SK-N-SH treated with all-trans-retinoic acid at 6 μM for 48 hours (cell line): ENCODE measurements around the gene LDB1.
A peak's percentile ranks its signal among the peaks of the same experiment; 100 is the strongest.

Source experiments
- ATAC-seq: fragments of 200-7000 bp; cut with Tn5 transposase; 3 replicates; pipeline ENCODE4 v1.9.1; 2020; ENCODE audit warnings: mild to moderate bottlenecking, moderate library complexity
- ARNTL ChIP-seq: fragments of 450-650 bp; formaldehyde crosslinking; IDR thresholded peaks from 2 replicates; pipeline ENCODE4 v1.5.0; 2020; ENCODE audit warnings: low read depth, mild to moderate bottlenecking, moderate library complexity, borderline replicate concordance
- BACH2 ChIP-seq: fragments of 250-450 bp; sonication (Bioruptor Pico); IDR thresholded peaks from 2 replicates; pipeline ENCODE4 v1.9.0; 2021; ENCODE audit warnings: mild to moderate bottlenecking, borderline replicate concordance
- CSDC2 ChIP-seq: fragments of 250-450 bp; sonication (Bioruptor Pico); IDR thresholded peaks from 2 replicates; pipeline ENCODE4 v1.5.0; 2020; ENCODE audit warnings: mild to moderate bottlenecking, moderate library complexity
- ESRRG ChIP-seq: fragments of 250-450 bp; sonication (Bioruptor Pico); IDR thresholded peaks from 2 replicates; pipeline ENCODE4 v1.6.1; 2021; ENCODE audit warnings: mild to moderate bottlenecking
- GLIS3 ChIP-seq: fragments of 250-450 bp; sonication (Bioruptor Pico); IDR thresholded peaks from 2 replicates; pipeline ENCODE4 v1.5.0; 2020; ENCODE audit warnings: mild to moderate bottlenecking, moderate library complexity
- ISL1 ChIP-seq: fragments of 250-450 bp; sonication (Bioruptor Pico); IDR thresholded peaks from 2 replicates; pipeline ENCODE4 v2.1.2; 2022; ENCODE audit warnings: mild to moderate bottlenecking, moderate library complexity
- OSR1 ChIP-seq: fragments of 250-450 bp; sonication (Bioruptor Pico); IDR thresholded peaks from 2 replicates; pipeline ENCODE4 v1.8.0; 2022; ENCODE audit warnings: moderate library complexity, mild to moderate bottlenecking, inconsistent platforms
- PPARA ChIP-seq: fragments of 250-450 bp; sonication (Bioruptor Pico); IDR thresholded peaks from 2 replicates; pipeline ENCODE4 v1.5.0; 2020; ENCODE audit warnings: mild to moderate bottlenecking, borderline replicate concordance
- SNAI2 ChIP-seq: fragments of 250-450 bp; sonication (Bioruptor Pico); IDR thresholded peaks from 2 replicates; pipeline ENCODE4 v1.5.0; 2020; ENCODE audit warnings: mild to moderate bottlenecking, moderate library complexity
- TCF4 ChIP-seq: fragments of 250-450 bp; sonication (Bioruptor Pico); IDR thresholded peaks from 2 replicates; pipeline ENCODE4 v1.8.0; 2021; ENCODE audit warnings: mild to moderate bottlenecking, moderate library complexity, borderline replicate concordance
- TOX ChIP-seq: fragments of 250-450 bp; sonication (Bioruptor Pico); IDR thresholded peaks from 2 replicates; pipeline ENCODE4 v1.8.0; 2021; ENCODE audit warnings: mild to moderate bottlenecking, moderate library complexity, borderline replicate concordance
- ZFP3 ChIP-seq: fragments of 250-450 bp; sonication (Bioruptor Pico); IDR thresholded peaks from 2 replicates; pipeline ENCODE4 v1.5.0; 2020; ENCODE audit warnings: mild to moderate bottlenecking, moderate library complexity
- ZFP30 ChIP-seq: fragments of 450-650 bp; formaldehyde crosslinking; IDR thresholded peaks from 2 replicates; pipeline ENCODE4 v1.5.0; 2022; ENCODE audit warnings: mild to moderate bottlenecking, moderate library complexity
- ZNF70 ChIP-seq: fragments of 450-650 bp; formaldehyde crosslinking; IDR thresholded peaks from 2 replicates; pipeline ENCODE4 v1.5.0; 2020; ENCODE audit warnings: mild to moderate bottlenecking, moderate library complexity
- TF ChIP-seq, protein P1 (sequence below): fragments of 250-450 bp; sonication (Bioruptor Pico); IDR thresholded peaks from 2 replicates; pipeline ENCODE4 v1.8.0; 2021; ENCODE audit warnings: low read depth, mild to moderate bottlenecking, moderate library complexity, borderline replicate concordance
- TF ChIP-seq, protein P2 (sequence below): fragments of 250-450 bp; sonication (Bioruptor Pico); IDR thresholded peaks from 2 replicates; pipeline ENCODE4 v1.5.1; 2021; ENCODE audit warnings: mild to moderate bottlenecking, moderate library complexity
- TF ChIP-seq, protein P3 (sequence below): fragments of 250-450 bp; sonication (Bioruptor Pico); IDR thresholded peaks from 2 replicates; pipeline ENCODE4 v1.5.1; 2020; ENCODE audit warnings: low read depth, mild to moderate bottlenecking, moderate library complexity
- TF ChIP-seq, protein P4 (sequence below): fragments of 250-450 bp; sonication (Bioruptor Pico); IDR thresholded peaks from 2 replicates; pipeline ENCODE4 v1.5.0; 2020; ENCODE audit warnings: mild to moderate bottlenecking, moderate library complexity
- TF ChIP-seq, protein P5 (sequence below): fragments of 250-450 bp; sonication (Bioruptor Pico); IDR thresholded peaks from 2 replicates; pipeline ENCODE4 v1.8.0; 2020; ENCODE audit warnings: mild to moderate bottlenecking, moderate library complexity, borderline replicate concordance

The LDB1 gene

DNA sequence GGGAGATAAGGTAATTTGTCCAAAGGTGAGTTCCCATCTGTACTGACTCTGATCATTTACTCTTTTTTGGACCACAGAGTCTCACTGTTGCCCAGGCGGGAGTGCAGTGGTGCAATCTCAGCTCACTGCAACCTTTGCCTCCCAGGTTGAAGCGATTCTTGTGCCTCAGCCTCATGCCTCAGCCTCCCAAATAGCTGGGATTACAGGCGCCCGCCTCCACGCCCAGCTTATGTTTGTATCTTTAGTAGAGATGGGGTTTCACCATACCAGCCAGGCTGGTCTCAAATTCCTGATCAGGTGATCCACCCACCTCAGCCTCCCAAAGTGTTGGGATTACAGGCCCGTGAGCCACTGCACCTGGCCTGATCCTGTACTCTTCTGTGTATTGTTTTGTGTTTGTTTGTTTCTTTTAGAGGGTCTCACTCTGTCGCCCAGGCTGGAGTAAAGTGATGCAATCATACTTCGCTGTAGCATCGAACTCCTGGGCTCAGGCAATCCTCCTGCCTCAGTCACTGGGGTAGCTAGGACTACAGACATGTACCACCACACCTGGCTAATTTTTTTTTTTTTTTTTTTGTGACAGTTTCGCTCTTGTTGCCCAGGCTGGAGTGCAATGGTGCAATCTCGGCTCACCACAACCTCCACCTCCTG, 34.4 kb upstream of the LDB1 start:
- TF ChIP-seq ARNTL (CRISPR knock-in tag) = no peak
- TF ChIP-seq, all 23 proteins: peak for 0
- ATAC-seq = no peak

DNA sequence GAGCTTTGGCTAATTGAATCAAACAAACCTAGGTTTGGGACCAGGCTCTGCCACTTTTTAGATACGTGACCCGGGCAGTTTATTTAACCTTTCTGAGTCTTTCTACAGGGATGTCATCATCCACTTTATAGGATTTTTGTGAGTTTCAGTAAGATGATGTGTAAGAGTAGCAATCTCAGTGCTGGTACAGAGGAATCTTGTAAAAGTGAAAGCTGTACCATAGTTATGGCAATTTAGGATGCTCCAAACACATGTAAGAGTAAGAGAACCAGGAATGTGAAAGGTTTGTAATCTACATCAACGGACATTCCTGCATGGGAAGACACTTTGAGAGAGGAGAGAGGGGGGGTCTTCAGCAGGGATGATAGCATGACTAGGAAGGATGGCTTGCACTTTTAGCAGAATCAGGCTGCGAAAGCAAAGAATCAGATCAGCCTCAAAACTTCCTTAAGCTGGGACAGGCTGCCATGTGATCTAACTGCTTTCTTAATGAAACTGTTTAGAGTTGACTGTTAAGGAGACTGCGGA, 33.0 kb upstream of the LDB1 start:
- TF ChIP-seq TCF4 (CRISPR knock-in tag) (no peak), SNAI2 (no peak), ZNF70 (no peak), ZFP3 (CRISPR knock-in tag) (no peak), TOX (CRISPR knock-in tag) (no peak), CSDC2 (CRISPR knock-in tag) (no peak), ISL1 (CRISPR knock-in tag) (no peak), GLIS3 (no peak), BACH2 (CRISPR knock-in tag) (no peak), ZFP30 (CRISPR knock-in tag) (no peak)
- TF ChIP-seq, protein P1, sequence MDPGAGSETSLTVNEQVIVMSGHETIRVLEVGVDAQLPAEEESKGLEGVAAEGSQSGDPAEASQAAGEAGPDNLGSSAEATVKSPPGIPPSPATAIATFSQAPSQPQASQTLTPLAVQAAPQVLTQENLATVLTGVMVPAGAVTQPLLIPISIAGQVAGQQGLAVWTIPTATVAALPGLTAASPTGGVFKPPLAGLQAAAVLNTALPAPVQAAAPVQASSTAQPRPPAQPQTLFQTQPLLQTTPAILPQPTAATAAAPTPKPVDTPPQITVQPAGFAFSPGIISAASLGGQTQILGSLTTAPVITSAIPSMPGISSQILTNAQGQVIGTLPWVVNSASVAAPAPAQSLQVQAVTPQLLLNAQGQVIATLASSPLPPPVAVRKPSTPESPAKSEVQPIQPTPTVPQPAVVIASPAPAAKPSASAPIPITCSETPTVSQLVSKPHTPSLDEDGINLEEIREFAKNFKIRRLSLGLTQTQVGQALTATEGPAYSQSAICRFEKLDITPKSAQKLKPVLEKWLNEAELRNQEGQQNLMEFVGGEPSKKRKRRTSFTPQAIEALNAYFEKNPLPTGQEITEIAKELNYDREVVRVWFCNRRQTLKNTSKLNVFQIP (CRISPR knock-in tag) = no peak
- TF ChIP-seq, protein P2, sequence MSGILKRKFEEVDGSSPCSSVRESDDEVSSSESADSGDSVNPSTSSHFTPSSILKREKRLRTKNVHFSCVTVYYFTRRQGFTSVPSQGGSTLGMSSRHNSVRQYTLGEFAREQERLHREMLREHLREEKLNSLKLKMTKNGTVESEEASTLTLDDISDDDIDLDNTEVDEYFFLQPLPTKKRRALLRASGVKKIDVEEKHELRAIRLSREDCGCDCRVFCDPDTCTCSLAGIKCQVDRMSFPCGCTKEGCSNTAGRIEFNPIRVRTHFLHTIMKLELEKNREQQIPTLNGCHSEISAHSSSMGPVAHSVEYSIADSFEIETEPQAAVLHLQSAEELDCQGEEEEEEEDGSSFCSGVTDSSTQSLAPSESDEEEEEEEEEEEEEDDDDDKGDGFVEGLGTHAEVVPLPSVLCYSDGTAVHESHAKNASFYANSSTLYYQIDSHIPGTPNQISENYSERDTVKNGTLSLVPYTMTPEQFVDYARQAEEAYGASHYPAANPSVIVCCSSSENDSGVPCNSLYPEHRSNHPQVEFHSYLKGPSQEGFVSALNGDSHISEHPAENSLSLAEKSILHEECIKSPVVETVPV (CRISPR knock-in tag) = no peak
- TF ChIP-seq, protein P3, sequence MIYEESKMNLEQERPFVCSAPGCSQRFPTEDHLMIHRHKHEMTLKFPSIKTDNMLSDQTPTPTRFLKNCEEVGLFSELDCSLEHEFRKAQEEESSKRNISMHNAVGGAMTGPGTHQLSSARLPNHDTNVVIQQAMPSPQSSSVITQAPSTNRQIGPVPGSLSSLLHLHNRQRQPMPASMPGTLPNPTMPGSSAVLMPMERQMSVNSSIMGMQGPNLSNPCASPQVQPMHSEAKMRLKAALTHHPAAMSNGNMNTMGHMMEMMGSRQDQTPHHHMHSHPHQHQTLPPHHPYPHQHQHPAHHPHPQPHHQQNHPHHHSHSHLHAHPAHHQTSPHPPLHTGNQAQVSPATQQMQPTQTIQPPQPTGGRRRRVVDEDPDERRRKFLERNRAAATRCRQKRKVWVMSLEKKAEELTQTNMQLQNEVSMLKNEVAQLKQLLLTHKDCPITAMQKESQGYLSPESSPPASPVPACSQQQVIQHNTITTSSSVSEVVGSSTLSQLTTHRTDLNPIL (CRISPR knock-in tag) = no peak
- TF ChIP-seq, protein P4, sequence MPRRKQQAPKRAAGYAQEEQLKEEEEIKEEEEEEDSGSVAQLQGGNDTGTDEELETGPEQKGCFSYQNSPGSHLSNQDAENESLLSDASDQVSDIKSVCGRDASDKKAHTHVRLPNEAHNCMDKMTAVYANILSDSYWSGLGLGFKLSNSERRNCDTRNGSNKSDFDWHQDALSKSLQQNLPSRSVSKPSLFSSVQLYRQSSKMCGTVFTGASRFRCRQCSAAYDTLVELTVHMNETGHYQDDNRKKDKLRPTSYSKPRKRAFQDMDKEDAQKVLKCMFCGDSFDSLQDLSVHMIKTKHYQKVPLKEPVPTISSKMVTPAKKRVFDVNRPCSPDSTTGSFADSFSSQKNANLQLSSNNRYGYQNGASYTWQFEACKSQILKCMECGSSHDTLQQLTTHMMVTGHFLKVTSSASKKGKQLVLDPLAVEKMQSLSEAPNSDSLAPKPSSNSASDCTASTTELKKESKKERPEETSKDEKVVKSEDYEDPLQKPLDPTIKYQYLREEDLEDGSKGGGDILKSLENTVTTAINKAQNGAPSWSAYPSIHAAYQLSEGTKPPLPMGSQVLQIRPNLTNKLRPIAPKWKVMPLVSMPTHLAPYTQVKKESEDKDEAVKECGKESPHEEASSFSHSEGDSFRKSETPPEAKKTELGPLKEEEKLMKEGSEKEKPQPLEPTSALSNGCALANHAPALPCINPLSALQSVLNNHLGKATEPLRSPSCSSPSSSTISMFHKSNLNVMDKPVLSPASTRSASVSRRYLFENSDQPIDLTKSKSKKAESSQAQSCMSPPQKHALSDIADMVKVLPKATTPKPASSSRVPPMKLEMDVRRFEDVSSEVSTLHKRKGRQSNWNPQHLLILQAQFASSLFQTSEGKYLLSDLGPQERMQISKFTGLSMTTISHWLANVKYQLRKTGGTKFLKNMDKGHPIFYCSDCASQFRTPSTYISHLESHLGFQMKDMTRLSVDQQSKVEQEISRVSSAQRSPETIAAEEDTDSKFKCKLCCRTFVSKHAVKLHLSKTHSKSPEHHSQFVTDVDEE = no peak

DNA sequence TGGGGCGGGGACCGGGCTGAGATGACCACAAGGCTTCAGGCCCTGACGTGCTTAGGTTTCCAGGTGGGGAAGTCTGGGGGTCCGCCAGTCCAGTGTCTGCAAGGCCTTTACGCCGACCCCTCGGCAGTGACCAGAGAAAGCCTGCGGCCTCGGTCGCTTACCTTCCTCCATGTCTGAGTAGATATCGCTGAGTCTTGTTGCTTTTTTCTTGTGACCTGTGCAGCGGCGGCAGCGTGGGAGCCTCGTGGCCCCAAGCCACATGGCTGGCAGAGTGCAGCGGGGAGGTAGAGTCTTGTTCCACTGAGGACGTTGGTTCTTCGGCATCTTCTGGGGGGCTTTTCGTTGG, 32.4 kb upstream of the LDB1 start:
- ATAC-seq = peak; percentile 34
- TF ChIP-seq, protein P1 (CRISPR knock-in tag) = peak; percentile 50; the same call in 1 of the 2 replicates
- TF ChIP-seq ISL1 (CRISPR knock-in tag) = no peak

More for the DNA sequence above, 33.0 kb upstream of the LDB1 start:
- no peak for ATAC-seq

DNA sequence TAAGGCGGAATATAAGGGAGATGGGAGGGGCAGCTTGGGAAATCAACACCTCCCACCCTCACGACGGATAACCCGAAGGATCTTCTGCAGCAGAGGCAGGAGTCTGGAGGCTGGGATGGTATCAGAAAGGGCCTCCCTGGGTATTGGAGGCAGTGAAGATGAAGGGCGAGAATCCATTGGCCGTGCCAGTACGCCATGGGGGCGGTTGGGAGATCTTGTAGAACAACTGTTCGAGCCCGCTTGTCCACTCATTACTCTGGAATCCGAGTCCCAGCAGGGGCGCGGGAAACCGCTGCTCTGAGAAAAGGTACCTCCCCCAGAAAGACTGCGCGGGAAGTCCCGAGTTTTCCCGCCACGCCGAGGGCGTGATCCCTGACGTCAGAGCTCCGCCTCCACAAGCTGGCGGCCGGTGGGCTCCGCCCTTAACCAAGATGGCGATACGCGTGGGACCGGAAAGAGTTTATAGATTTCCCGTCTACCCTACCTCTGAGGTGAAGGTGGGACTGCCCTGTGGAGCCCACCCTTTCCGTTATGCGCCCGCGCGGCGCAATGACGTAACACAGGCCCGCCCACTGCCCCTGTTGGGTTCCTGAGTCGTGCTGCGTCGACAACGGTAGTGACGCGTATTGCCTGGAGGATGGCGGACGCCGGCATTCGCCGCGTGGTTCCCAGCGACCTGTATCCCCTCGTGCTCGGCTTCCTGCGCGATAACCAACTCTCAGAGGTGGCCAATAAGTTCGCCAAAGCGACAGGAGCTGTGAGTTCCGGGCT, 31.8 kb upstream of the LDB1 start, which contains the start of gene NOLC1:
Gene NOLC1, plus strand, starts transcription at position 616 of the 771 bp plus-strand sequence. Its CDS starts 22 bp downstream, at position 638.
- peak; percentile 94 for ATAC-seq
- TF ChIP-seq GLIS3 (no peak), CSDC2 (CRISPR knock-in tag) (no peak), TCF4 (CRISPR knock-in tag) (no peak), TOX (CRISPR knock-in tag) (no peak), ISL1 (CRISPR knock-in tag) (no peak), OSR1 (CRISPR knock-in tag) (no peak), ZNF70 (no peak), ESRRG (CRISPR knock-in tag) (no peak), PPARA (no peak)
- TF ChIP-seq, protein P5, sequence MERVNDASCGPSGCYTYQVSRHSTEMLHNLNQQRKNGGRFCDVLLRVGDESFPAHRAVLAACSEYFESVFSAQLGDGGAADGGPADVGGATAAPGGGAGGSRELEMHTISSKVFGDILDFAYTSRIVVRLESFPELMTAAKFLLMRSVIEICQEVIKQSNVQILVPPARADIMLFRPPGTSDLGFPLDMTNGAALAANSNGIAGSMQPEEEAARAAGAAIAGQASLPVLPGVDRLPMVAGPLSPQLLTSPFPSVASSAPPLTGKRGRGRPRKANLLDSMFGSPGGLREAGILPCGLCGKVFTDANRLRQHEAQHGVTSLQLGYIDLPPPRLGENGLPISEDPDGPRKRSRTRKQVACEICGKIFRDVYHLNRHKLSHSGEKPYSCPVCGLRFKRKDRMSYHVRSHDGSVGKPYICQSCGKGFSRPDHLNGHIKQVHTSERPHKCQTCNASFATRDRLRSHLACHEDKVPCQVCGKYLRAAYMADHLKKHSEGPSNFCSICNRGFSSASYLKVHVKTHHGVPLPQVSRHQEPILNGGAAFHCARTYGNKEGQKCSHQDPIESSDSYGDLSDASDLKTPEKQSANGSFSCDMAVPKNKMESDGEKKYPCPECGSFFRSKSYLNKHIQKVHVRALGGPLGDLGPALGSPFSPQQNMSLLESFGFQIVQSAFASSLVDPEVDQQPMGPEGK (CRISPR knock-in tag) = no peak
- TF ChIP-seq, protein P4 = no peak
